Activated gamma-delta T cell (primary cell): Measurements from ENCODE around the gene GAN.

Experiments
- DNase-seq: peaks from one replicate; lab custom pipeline; 2025; lab: John Stamatoyannopoulos, UW

GAN gene

GRCh38 chr16:81431554-81432353 is 117.0 kb downstream of the GAN start:
- no peak for DNase-seq

- no peak for DNase-seq
Observed at GRCh38 chr16:81432937-81433557, 118.3 kb downstream of the GAN start.

DNA sequence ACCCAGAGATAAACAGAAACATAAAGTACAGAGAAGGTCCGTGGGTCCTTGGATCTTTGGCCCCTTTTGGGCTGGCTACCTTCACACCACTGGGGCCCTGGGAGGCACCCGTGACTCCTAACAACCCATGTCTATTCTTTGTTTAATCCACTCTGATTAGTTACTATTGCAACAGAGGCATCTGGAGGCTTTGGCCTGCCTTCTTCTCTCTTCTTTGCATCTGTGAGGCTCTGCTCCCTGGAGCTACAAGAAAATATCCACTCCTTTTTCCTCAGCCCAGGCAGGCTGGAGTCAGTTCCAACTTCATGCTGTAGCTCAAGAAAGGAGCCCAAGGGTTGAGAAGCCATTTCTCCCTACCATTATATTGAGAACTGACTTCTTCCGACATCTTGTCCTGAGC is 120.3 kb downstream of the GAN start:
- no peak for DNase-seq

DNA sequence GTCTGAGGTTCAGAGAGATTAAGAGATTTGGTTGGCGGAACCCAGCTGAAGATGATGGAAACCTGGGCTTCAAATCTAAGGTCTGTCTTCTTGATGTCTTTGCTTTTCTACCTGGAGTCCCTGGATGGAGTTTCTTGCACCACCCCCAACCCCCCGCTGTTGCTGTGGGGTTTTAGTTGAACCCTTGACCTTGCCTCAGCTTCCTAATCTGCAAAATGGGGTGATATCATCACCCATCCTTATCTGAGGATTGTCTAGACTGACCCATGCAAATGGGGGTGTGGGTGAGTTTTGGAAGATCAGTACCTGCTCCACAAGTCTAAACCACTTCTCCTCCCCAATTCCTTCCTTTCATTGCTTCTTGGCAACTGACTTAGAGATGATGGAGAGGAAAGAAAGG is 120.8 kb downstream of the GAN start:
- no peak for DNase-seq

- no peak for DNase-seq
Observed at GRCh38 chr16:81436386-81436785, 121.6 kb downstream of the GAN start.

DNA sequence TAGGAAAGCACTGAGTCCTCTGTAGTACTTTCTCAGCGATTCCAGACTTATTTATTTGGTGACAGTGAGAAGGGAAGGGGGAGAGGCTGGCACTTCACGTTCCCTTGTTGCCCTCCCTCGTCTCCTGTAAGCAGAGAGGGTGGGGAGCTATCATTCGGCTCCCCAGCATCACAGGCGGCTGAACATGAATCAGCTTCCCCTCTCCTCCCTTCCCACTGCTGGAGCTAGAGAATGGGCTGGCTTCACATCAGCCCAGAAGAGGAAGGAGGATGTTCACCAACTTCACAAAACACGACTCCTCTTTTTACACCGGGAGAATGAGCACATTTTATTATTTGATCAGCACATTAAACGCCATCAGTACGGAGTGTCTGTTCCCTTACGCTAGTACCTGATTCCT is 123.1 kb downstream of the GAN start:
- DNase-seq: no peak
